ENCODE measurements around the gene IRF9. TPM values are rescaled to one million over a fixed set of nuclear protein-coding genes. Genes with fewer than 3 reads are reported as not detected.

The IRF9 gene
- polyA plus RNA-seq: 5.3 and 7.2 TPM in 2 replicates

GRCh38 chr14:24160850-24161804, at the start of gene IRF9:
Gene IRF9 (plus strand): TSS chr14:24161265. CDS start chr14:24162145, 880 bp downstream.

GRCh38 chr14:24114532-24115421, 46.3 kb upstream of the IRF9 start, which contains the start of the genes DCAF11 and NRL:
Gene DCAF11 (plus strand): TSS chr14:24114777. CDS start chr14:24115595, 818 bp downstream.
Gene NRL (minus strand): TSS chr14:24114949. CDS start chr14:24082848, 32,101 bp downstream.

DNA sequence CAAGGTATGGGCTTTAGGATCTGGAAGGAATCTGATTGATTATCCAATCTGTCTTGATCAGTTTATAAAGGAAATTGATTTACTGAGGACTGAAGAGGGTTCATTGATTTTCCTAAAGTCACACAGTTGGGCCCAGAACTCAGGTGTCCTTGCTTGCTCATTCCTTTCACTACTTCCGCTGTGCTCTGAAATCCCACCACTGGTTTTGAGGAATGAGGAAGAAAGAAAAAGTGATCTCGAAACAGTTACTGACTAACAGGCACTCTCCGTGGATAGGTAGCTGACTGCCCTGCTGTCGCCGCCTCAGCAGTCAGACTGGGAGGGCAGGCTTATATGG, 30.7 kb upstream of the IRF9 start, which contains the start of gene FITM1:
Gene FITM1 (plus strand): TSS at position 280 of the 337 bp plus-strand sequence. CDS start 905 bp downstream, outside the sequence.

DNA sequence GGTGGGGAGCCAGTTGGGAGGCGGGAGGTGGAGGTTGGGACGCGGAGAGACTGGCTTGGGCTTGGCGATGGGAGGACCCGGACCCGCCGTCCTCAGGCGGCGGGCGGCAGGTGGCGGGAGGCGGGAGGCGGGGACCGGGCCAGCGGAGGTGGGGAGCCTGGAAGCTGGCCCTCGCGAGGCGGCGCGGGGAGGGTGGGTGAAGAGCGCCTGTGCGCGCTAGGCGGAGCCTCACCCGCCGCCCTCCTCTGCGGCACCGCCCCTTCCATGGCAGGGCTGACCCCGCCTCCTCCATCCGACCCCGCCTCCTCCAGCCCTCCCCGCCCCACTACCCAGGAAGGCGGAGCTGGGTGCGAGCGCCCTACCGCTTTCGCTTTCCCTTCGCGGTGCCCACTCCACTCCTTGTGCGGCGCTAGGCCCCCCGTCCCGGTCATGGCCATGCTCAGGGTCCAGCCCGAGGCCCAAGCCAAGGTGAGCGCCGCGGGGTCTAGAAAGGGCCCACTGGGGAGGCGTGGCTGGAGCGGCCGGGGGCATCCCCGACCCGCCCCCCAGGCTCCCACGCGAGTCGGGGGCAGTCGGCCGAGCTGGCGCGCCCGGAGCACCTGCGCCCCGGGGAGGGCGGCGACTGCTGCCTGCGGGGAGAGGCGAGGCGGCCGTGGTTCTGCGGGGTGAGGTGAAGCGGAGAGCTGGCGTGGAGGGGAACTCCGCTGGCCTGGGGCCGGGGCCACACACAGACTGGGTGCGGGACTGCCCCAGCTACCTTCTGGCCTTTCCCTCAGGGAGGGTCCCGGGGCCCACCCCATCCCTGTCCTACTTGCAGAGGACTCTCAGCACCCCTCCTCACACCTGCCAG, 25.0 kb upstream of the IRF9 start, which contains the start of gene PSME1:
Gene PSME1 (plus strand): TSS at position 361 of the 850 bp plus-strand sequence. CDS start 69 bp downstream, at position 430.

DNA sequence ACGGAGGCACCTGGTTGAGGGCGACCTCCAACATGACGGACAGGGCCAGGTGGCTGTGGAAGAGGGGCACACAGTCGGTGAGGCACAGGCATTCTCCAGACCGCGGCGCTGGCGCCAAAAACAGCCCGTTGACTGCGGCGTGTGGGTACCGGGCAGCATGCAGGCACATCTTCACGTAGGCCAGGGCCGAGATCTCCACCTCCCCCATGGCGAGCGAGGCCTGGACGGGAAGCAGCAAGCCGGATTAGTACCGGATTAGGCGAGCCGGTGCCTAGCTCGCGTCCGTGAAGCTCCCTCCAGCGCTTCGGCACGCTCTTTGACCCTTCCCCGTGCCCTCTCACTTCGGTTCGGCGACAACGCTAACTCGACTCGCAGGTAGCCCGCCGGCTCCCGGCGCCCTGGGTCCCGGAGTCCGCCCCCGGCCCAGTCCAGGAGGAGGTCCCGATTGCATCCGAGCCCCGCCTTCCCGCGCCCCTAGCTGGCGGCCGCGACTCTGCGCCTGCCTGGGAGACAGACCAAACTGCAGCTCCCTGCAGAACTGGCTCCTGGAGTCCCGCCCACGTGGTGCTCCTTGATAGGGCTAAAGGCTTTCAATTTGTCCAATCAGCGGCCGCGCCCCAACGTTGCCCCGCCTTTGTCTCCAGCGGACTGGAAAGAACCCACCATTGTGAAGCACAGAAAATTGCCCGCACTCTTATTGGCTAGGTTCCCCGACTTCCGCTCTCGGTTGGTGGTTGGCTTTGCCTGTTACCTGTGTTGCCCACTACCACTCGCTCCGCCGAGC, 19.8 kb upstream of the IRF9 start, which contains the start of gene EMC9:
Gene EMC9 (minus strand): TSS at position 495 of the 784 bp plus-strand sequence. CDS start 287 bp downstream, at position 208.

GRCh38 chr14:24146453-24146977, 14.6 kb upstream of the IRF9 start, which contains the start of gene PSME2:
Gene PSME2 (minus strand): TSS chr14:24146610. CDS start chr14:24146581, 29 bp downstream.

GRCh38 chr14:24146978-24147760, 13.9 kb upstream of the IRF9 start, which contains the start of gene RNF31:
Gene RNF31 (plus strand): TSS chr14:24147498. CDS start chr14:24147699, 201 bp downstream.

DNA sequence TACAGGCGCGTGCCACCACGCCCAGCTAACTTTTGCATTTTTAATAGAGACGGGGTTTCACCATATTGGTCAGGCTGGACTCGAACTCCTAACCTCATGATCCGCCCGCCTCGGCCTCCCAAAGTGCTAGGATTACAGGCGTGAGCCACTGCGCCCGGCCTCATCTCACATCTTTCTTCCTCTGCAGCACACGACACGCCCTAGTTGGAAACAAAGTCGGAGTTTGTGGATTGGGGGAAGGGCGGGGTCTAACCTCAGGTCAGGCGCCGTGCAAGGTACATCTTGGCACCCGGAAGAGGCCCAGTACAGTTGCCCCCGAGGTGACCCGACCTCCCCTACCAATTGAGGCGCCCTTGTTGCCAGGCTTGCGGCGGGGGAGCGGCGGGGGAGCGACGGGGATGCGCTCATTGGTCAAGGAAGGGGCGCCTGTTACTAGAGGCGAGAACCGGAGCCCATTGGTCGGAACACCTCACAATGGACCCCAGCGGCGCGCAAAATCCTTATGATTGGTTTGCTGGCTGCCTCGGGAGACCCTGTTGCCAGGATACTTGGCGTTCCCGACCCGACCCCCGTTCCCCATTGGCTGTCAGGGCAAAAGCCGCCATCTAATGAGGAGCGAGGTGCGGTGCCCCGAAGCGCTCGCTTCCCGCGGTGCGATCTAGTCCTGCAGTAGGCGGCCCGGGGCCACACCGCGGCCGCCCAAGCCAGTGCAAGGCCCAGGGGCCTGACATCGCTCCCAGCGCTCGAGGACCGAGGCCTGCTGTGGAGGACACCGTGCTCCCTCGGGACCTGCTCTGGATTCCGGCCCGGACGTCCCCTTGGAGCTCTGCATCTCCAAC, 10.6 kb downstream of the IRF9 start, which contains the start of gene REC8:
Gene REC8 (plus strand): TSS at position 659 of the 839 bp plus-strand sequence. CDS start 473 bp downstream, outside the sequence.

DNA sequence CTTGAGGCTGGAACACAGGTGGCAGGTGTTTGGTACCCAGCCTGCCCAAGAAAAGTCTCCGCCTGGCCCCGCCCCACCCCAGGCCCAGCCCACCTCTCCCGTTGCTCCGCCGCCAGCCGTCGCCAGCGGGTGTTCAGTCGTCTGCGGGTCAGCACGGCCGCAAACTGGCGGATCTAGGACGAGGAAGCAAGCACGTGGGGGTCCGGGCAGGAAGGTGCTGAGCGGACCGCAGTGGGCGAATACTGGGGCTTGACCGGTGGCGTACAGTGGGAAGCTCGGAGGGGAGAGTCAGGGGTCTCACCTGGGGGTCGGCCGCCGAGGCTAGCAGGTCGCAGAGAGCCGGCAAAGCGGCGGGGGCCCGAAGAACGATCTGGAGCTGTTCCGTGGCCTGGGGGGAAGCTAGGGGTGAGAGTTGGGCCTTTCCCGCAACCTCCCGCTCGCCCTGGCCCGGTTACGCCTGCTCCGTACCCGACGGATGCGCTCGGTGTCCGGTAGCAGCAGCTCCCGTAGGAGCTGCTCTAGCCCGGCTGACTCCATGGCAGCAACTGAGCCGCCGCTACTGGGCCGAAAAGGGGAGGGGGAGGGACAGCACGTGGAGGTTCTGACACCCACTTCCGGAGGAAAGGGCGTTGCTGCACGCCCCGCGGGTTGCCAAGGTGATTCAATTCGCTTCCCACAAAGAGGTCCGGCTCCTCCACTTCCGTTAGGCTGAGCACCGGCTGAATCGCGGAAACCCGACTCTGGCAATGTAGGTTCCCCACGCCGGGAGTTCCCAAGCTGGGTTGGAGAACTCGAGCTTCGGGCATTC, 27.4 kb downstream of the IRF9 start, which contains the start of gene IPO4:
Gene IPO4 (minus strand): TSS at position 566 of the 808 bp plus-strand sequence. CDS start 29 bp downstream, at position 537.

DNA sequence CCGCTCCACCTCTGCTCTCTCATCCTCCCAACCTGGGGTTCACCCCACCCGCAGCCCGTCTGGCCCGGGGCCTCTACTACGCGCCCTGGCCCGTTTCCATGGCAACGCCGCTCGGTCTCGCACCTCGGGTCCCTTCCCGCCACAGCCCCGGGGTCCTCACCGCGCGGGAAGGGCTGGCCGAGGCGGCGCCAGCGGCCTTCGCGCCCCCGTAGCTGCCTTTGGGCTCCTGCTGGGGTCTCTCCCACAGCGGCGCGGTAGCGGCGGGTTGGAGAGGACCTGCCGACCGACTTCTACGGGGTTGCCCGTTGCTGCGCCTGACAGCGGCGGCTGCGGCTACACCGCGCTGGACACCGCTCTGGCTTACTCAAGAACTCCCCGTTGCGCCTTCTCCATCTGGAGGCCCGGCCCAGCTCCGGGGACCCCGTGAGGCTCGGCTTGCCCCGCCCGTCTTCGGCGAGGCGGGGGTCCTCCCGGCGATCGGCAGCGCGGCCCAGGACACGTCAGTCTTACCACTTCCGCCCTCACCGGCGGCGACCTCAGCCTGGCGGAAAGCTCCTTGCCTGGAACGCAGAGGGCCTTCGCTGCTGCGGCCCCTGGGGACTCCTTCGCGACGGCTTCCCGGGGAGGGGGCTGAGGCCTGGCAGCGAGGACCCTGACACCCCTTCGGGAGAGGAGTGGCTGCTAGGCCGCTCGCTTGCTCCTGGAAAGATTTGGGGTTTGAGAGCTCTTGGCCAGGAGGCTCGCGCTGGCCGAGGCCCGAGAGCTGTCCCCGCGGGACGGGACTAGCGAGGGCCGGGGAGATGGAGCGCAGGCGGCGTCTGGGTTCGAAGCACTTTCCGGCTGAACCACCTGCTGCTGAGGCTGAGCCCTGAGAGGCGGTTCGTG, 34.4 kb downstream of the IRF9 start, which contains the start of gene TM9SF1:
Gene TM9SF1 (minus strand): TSS at position 256 of the 885 bp plus-strand sequence. CDS start 422 bp downstream, outside the sequence.

GRCh38 chr14:24212924-24213865, 52.1 kb downstream of the IRF9 start, which contains the start of gene CHMP4A:
Gene CHMP4A (minus strand): TSS chr14:24213488. CDS start chr14:24213439, 49 bp downstream.

DNA sequence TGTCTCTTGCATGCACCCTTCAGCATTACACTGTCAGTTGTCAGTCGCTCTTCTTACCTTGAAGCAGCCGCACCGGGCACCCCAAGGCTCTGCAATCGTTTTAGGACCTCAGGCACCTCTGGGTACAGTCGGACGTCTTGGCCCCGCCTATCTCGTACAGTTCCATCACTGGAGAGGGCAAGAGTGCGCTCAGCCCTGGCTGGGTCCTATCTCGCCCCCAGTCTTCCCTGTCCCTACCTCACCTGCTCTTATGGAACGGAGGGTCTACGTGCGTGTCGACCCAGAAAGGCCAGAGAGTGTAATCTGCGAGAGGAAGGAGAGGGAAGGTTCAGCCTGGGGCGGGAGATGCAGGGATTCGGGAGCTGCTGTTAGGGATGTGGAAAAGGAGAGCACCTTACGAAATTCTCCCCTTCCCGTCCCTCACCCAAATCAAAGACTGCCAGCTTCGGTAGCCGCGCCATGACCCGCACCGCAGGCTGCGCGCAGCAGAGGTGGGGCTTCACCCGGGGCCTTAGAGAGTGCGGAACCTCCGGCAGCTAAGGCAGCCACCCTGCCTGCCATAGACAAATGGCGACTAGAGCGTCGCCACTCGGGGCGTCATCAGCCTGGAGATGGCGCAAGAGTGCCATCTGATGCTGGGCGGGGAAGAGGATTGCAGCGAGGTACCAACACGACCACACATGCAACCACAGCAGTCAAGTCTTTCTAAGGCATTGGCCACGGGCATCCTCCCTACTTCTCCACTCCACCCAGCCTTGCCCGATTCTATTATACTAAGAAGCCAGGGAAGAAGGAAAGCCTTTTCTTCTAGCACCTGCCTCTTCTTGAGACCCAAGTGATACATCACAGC, 54.7 kb downstream of the IRF9 start, which contains the start of gene MDP1:
Gene MDP1 (minus strand): TSS at position 572 of the 850 bp plus-strand sequence. CDS start 111 bp downstream, at position 461.

All from Purkinje cell (primary cell).